Glutamatergic neuron (in vitro differentiated cells): ENCODE results near the gene VPS26C. TPM values are rescaled to one million over a fixed set of nuclear protein-coding genes. Genes with fewer than 3 reads are reported as not detected.

Experiments
- DNase-seq: peaks from one replicate; pipeline ENCODE4 v3.0.0; 2022
- H3K27ac Mint-ChIP-seq: one replicate; pipeline ENCODE4 v1.8.0; 2020; ENCODE audit warnings: mild to moderate bottlenecking, mixed read lengths, inconsistent platforms; ENCODE audit not compliant: unreplicated experiment
- H3K27me3 Mint-ChIP-seq: one replicate; pipeline ENCODE4 v1.8.0; 2020; ENCODE audit warnings: mild to moderate bottlenecking, moderate library complexity, mixed read lengths, inconsistent platforms; ENCODE audit not compliant: unreplicated experiment
- H3K36me3 Mint-ChIP-seq: one replicate; pipeline ENCODE4 v1.8.0; 2020; ENCODE audit warnings: mild to moderate bottlenecking, mixed read lengths, inconsistent platforms; ENCODE audit not compliant: unreplicated experiment
- H3K4me1 Mint-ChIP-seq: one replicate; pipeline ENCODE4 v1.8.0; 2020; ENCODE audit warnings: mild to moderate bottlenecking, low read depth, mixed read lengths, inconsistent platforms; ENCODE audit not compliant: unreplicated experiment
- H3K4me3 Mint-ChIP-seq: one replicate; pipeline ENCODE4 v1.8.0; 2020; ENCODE audit warnings: mild to moderate bottlenecking, mixed read lengths, inconsistent platforms; ENCODE audit not compliant: unreplicated experiment
- H3K9me3 Mint-ChIP-seq: one replicate; pipeline ENCODE4 v1.8.0; 2020; ENCODE audit warnings: mild to moderate bottlenecking, moderate library complexity, mixed read lengths, inconsistent platforms; ENCODE audit not compliant: unreplicated experiment
- CTCF ChIP-seq: fragments of 200-600 bp; sonication (generic); IDR thresholded peaks from one replicate; pipeline ENCODE4 v1.5.0; 2021; ENCODE audit not compliant: partially characterized antibody, unreplicated experiment
- total RNA-seq: library from RNA; stranded (reverse); fragmentation: NEBNext Ultra II Directional; extraction: Animal tissue kit (Norgen Biotek cat#: 25700); gene quantifications from one replicate; pipeline ENCODE4 v1.2.1, GENCODE V29; 2021; ENCODE audit not compliant: unreplicated experiment

VPS26C gene
- total RNA-seq, 1 donor from 2014 or later, result 60.3 TPM

- Mint-ChIP-seq H3K4me3 (peak overlapping the region; percentile 8), H3K4me1 (peaks cover 24% of the 10 kb centered on the region), H3K9me3 (peaks cover 4% of the 10 kb centered on the region), H3K27ac (peak overlapping the region; percentile 26), H3K27me3 (peaks cover 6% of the 10 kb centered on the region), H3K36me3 (no peaks in the 10 kb centered on the region)
- no peak for TF ChIP-seq CTCF
- DNase-seq, result no peak
Observed at GRCh38 chr21:37263827-37264600, 3.1 kb downstream of the VPS26C start.

GRCh38 chr21:37259426-37259825, 7.7 kb downstream of the VPS26C start:
- no peak for DNase-seq
- Mint-ChIP-seq H3K4me3 (no peak overlapping the region), H3K36me3 (no peaks in the 10 kb centered on the region), H3K27me3 (peaks cover 2% of the 10 kb centered on the region), H3K4me1 (peaks cover 22% of the 10 kb centered on the region), H3K9me3 (peaks cover 11% of the 10 kb centered on the region), H3K27ac (peak overlapping the region; percentile 34)
- no peak for TF ChIP-seq CTCF

GRCh38 chr21:37257967-37258877, 8.9 kb downstream of the VPS26C start:
- peaks cover 11% of the 10 kb centered on the region for H3K9me3 Mint-ChIP-seq
- peak; percentile 70 for DNase-seq
- peak overlapping the region; percentile 98 for H3K4me3 Mint-ChIP-seq
- peaks cover 2% of the 10 kb centered on the region for H3K27me3 Mint-ChIP-seq
- no peaks in the 10 kb centered on the region for H3K36me3 Mint-ChIP-seq
- H3K27ac Mint-ChIP-seq, result peak overlapping the region; percentile 98
- no peak for TF ChIP-seq CTCF
- H3K4me1 Mint-ChIP-seq, result peaks cover 14% of the 10 kb centered on the region

GRCh38 chr21:37257511-37257966, 9.6 kb downstream of the VPS26C start:
- Mint-ChIP-seq H3K36me3 (no peaks in the 10 kb centered on the region), H3K27me3 (peaks cover 2% of the 10 kb centered on the region), H3K4me1 (peaks cover 14% of the 10 kb centered on the region), H3K9me3 (peaks cover 11% of the 10 kb centered on the region), H3K27ac (peak overlapping the region; percentile 98), H3K4me3 (peak overlapping the region; percentile 98)
- DNase-seq, result peak; percentile 69
- TF ChIP-seq CTCF, result no peak

- Mint-ChIP-seq H3K4me3 (no peak overlapping the region), H3K9me3 (peaks cover 11% of the 10 kb centered on the region), H3K27me3 (peaks cover 2% of the 10 kb centered on the region), H3K27ac (no peak overlapping the region), H3K36me3 (no peaks in the 10 kb centered on the region), H3K4me1 (peaks cover 11% of the 10 kb centered on the region)
- TF ChIP-seq CTCF, result no peak
- DNase-seq, result no peak
Observed at GRCh38 chr21:37253991-37254390, 13.1 kb downstream of the VPS26C start.
